Posterior cingulate gyrus (tissue), 11 donors: ENCODE measurements around the gene RCE1.

ENCODE experiments used
- DNase-seq, 10 donors: peaks; one replicate each; pipeline versions ENCODE4 v3.0.0 to v3.0.0-alpha.2; 2020 to 2021; ENCODE audit warnings: mixed read lengths in 3 of 10
- intact Hi-C: fragments of 100-400 bp; cut with DNase I; formaldehyde crosslinking; loops from one replicate; pipeline ENCODE4 v1.15.1; 2023

Gene RCE1

GRCh38 chr11:66843776-66844495 lies 695 bp downstream of the RCE1 start:
- intact Hi-C loops = loop anchor here (1.0 to 10.0 kb wide), 3 partner anchors 12 to 269 kb away; a partner anchor contains a TSS
- peak in 1 of 10 donors; percentile 28 for DNase-seq

DNA sequence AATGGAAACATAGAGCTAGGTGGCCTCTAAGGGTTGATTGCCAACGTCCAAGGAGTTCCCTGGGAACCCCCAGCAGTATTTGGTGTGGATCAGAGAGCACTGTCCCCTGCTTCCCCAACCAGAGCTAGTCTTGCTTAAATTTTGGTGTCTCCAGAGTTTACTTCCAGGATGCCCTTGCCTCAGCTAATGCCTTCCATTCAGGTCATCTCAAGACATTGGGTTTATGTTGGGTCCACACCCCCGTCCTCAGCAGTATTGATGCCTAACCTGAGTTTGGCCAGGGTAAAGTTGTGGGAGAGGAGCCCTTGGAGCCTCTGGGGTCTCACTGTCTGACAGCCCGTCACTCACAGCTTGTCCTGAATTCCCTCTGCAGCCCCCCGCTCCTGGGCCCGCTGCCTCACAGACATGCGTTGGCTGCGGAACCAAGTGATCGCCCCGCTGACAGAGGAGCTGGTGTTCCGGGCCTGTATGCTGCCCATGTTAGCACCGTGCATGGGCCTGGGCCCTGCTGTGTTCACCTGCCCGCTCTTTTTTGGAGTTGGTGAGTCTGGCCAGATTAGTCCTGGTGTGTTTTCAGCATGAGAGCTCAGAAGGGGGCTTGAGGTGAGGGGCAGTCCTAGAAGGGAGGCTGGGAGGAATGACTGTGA lies 1.4 kb downstream of the RCE1 start:
- peak in 4 of 10 donors; percentile 6 to 79 (median 39) for DNase-seq
- intact Hi-C loops = loop anchor here (5.0 to 10.0 kb wide), 2 partner anchors 102 to 270 kb away; a partner anchor contains a TSS

- intact Hi-C loops = loop anchor here (10.0 kb wide), 1 partner anchor 271 kb away; no protein-coding TSS in a partner anchor
- peak in 4 of 10 donors; percentile 7 to 59 (median 24) for DNase-seq
Measured at GRCh38 chr11:66845143-66845875, 2.1 kb downstream of the RCE1 start.

DNA sequence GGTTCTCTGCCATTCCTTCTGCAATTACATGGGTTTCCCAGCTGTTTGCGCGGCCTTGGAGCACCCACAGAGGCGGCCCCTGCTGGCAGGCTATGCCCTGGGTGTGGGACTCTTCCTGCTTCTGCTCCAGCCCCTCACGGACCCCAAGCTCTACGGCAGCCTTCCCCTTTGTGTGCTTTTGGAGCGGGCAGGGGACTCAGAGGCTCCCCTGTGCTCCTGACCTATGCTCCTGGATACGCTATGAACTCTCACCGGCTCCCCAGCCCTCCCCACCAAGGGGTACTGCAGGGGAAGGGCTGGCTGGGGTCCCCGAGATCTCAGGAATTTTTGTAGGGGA lies 2.6 kb downstream of the RCE1 start:
- intact Hi-C loops = loop anchor here (10.0 kb wide), 1 partner anchor 271 kb away; no protein-coding TSS in a partner anchor
- peak in 4 of 10 donors; percentile 2 to 53 (median 31) for DNase-seq

DNA sequence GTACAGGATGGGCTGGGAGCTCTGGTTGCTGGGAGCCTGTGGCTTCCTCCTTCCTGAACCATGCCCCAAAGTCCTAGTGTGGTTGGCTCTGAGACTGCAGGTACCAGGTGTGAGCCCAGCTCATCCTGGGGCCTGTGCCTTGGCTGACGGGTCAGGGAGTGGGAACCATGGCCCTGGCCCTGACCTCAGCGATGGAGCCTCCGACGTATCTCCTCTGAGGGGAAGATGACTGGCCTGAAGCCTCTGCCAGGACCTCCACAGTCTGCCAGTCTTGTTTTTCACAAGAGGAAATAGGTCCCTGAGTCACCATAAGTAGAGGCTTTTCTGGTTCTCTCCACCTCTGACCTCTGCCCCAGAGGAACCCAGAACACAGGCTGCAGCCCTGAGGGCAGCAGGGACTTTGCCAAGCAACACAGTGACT lies 3.4 kb downstream of the RCE1 start:
- intact Hi-C loops = loop anchor here (10.0 kb wide), 1 partner anchor 272 kb away; no protein-coding TSS in a partner anchor
- peak in 3 of 10 donors; percentile 11 to 70 (median 64) for DNase-seq

GRCh38 chr11:66847461-66848232 lies 4.4 kb downstream of the RCE1 start:
- peak in 4 of 10 donors; percentile 16 to 55 (median 34) for DNase-seq
- intact Hi-C loops = loop anchor here (10.0 kb wide), 1 partner anchor 273 kb away; no protein-coding TSS in a partner anchor

DNA sequence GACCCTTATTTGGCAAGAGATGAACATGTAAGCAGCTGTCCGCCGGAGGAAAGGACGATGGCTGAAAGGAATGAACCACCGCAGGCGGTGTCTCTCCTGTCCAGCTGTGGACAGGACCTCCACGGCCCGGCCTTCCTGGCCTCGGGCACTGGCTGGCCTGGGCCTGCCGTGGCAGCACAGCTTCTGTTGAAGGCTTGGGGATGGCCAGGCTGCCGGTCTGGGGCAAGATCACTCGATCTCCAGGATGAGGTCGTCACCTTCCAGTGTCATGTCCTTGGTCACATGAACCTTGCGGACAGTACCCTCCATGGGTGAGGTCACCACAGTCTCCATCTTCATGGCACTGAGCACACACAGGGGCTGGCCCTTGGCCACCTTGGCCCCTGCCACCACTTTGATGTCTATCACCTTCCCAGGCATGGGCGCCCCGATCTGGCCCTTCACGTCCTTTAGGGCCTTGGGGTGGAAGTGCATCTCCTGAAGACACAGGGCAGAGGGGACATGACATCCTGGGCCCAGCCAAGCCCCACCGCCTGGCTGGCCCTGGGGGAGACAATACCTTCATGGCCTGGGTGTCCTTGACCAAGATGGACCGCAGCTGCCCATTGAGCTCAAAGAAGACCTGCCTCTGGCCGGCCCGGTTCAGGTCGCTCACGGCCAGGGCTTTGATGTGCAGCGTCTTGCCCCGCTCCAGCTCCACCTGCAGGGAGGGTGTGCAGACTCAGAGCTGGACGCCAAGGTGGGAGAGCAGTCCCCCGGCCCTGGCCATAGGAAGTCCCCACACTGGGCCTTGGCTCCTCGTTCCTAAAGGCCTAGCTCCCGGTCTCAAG lies 5.6 kb downstream of the RCE1 start:
- peak in 4 of 10 donors; percentile 9 to 82 (median 68) for DNase-seq
- intact Hi-C loops = loop anchor here (10.0 kb wide), 1 partner anchor 274 kb away; no protein-coding TSS in a partner anchor

DNA sequence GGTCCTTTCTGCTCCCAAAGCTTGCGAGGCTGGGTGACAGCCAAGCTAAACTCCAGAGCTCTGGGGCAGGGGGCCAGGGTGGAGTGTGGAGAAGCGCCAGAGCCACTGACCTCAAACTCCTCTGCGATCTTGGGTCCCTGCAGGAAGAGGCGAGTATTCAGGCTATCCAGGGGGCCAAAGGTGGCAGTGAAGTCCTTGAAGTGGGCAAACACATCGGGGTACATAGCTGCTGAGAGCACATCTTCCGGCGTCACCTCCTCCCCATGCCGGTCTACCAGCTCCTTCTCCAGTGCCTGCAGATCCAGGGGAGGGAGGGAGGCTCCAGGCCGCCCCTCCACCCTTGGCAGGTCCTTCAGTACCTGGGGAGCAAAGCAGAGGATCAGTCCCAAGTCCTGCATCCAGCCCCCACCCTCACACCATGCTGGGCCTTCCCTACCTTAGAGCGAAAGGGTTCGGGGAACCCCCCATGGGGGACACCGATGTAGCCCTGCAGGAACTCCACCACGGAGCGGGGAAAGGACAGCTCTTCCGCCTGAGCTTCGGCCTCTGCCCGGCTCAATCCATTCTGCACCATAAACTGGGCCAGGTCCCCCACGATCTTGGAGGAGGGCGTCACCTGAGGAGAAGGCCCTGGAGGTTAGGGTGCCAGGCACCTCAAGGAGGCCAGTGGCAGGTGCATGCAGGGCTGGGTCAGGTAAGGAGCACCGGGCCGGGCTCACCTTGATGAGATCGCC lies 6.4 kb downstream of the RCE1 start:
- DNase-seq = peak in 4 of 10 donors; percentile 13 to 83 (median 44)
- intact Hi-C loops = loop anchor here (10.0 kb wide), 1 partner anchor 275 kb away; no protein-coding TSS in a partner anchor

DNA sequence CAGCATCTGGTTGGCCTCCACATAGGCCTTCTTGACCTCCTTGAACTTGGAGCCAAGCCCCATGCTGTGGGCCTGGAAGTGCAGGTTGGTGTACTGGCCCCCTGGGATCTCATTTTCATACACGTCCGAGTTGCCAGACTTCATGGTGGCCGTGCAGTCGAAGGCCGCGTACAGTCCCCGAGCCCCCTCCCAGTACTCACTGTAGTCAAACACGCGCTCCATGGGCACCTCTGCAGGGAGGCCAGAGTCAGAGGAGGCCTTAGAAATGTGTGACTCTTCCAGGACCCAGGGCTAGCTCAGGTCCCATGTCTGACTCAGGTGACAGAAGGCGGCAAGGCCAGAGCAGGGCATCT lies 7.0 kb downstream of the RCE1 start:
- peak in 1 of 10 donors; percentile 27 for DNase-seq
- intact Hi-C loops = no loop called here

- peak in 3 of 10 donors; percentile 46 to 76 (median 70) for DNase-seq
- intact Hi-C loops = no loop called here
Measured at GRCh38 chr11:66850588-66851238, 7.5 kb downstream of the RCE1 start.

GRCh38 chr11:66851239-66851596 lies 8.0 kb downstream of the RCE1 start:
- intact Hi-C loops = no loop called here
- DNase-seq = peak in 3 of 10 donors; percentile 37 to 64 (median 46)

DNA sequence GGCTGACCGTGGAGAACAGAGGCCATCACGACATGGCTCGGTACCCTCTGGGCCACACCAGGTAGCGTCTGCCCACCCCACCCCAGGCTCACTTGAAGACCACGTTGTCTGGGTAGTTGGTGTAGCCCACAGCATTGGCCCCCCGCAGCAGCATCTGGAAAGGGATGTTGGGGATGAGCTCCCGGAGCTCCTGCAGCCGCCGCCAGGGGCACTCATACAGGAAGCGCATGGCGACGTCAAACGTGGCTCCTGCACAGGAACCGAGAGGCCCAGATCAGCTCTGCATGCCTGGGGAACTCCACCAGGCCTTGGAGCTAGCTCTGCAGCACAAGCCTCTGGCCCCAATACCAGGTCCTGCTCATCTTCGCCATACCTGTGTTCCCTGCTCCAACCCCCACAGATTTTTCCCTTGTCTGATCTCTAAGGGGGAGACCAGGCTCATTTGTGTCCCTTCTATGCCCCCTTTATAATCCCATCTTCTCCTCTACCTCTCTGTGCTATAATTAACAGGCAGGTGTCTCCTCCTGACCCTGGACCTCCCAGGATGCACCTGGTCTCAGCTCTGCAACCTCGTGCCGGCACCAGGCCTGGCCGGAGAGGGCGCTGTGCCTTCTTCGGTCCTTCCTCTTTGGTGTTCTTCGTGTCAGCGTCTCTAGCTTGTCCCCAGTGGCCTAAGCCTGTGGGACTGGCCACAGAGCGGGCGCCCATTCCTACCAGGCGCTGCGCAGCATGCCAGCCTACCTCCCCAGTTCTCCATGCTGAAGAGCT lies 8.6 kb downstream of the RCE1 start:
- DNase-seq = peak in 3 of 10 donors; percentile 35 to 68 (median 58)

GRCh38 chr11:66852466-66853241 lies 9.4 kb downstream of the RCE1 start:
- peak in 4 of 10 donors; percentile 7 to 67 (median 49) for DNase-seq
- intact Hi-C loops = no loop called here

More for the DNA sequence above, 8.6 kb downstream of the RCE1 start:
- intact Hi-C loops = no loop called here

DNA sequence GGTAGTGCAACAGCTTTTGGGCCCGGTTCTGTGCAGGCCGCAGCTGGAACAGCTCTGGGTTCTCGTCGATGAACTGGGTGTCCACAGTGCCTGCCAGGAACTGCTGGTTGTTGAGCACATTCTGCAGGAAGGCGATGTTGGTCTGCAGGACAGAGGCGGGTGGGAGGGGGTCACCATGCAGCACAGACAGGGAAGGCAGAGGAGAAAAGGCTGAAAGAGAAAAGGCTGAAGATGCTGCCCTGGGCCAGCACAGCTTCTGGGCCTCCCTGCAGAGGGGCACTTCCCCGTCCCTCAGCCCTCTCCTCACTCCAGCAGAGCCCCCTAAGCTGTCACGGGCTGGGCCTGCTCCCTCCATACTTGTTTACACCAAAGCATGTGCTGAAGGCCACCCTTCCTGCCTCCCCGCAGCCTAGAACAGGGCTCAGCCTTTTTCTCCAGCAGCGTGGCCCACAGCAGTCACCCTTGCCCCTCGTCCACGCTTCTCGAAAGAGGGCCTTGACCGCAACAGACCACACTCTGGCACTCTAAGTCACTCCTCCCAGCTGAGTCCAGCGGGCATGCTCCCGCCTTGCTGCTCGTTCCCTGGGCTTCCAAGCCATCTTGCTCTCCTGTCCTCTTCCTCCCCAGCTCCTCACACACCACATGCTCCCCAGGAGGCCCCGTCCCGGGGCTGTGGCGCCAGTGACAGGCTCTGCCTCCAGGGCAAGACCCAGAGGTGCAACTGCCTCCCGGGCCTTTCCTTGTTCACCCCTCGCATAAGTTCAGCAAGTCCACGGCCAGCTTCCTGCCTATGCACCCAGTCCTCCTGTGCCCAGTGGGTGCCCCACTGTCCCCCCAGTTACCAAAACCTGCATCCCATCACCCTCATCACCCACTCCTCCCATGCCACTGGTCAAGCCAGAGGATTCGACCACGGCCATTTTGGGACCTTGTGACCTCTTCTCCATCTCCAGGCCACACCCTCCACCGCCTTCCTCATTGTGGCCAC lies 10.3 kb downstream of the RCE1 start:
- peak in 3 of 10 donors; percentile 52 to 79 (median 57) for DNase-seq
- intact Hi-C loops = no loop called here

GRCh38 chr11:66854231-66854661 lies 11.0 kb downstream of the RCE1 start:
- intact Hi-C loops = no loop called here
- peak in 2 of 10 donors; percentile 57 to 67 for DNase-seq
